HG02852 (cell line): Measurements from ENCODE around the gene SLAMF9.

ENCODE experiments used
- ATAC-seq: cut with Tn5 transposase; IDR thresholded peaks from one replicate; pipeline ENCODE4 v1.9.1; 2021; ENCODE audit warnings: mild to moderate bottlenecking, moderate library complexity; ENCODE audit not compliant: unreplicated experiment

Gene SLAMF9

GRCh38 chr1:159935305-159935704 is 18.7 kb downstream of the SLAMF9 start:
- no peak for ATAC-seq

- no peak for ATAC-seq
Observed at GRCh38 chr1:159934136-159935039, 19.6 kb downstream of the SLAMF9 start.

GRCh38 chr1:159933347-159933746 is 20.7 kb downstream of the SLAMF9 start:
- no peak for ATAC-seq

GRCh38 chr1:159932296-159933285 is 21.4 kb downstream of the SLAMF9 start:
- no peak for ATAC-seq

- no peak for ATAC-seq
Observed at GRCh38 chr1:159931795-159932173, 22.3 kb downstream of the SLAMF9 start.

- no peak for ATAC-seq
Observed at GRCh38 chr1:159931101-159931794, 22.8 kb downstream of the SLAMF9 start.

- ATAC-seq: no peak
Observed at GRCh38 chr1:159930634-159931033, 23.4 kb downstream of the SLAMF9 start.

GRCh38 chr1:159930216-159930615 is 23.8 kb downstream of the SLAMF9 start:
- ATAC-seq: no peak

GRCh38 chr1:159929155-159930051 is 24.6 kb downstream of the SLAMF9 start:
- no peak for ATAC-seq

GRCh38 chr1:159928491-159929050 is 25.5 kb downstream of the SLAMF9 start:
- no peak for ATAC-seq

GRCh38 chr1:159927849-159928431 is 26.1 kb downstream of the SLAMF9 start:
- ATAC-seq: no peak

- no peak for ATAC-seq
Observed at GRCh38 chr1:159927211-159927848, 26.7 kb downstream of the SLAMF9 start.

- peak; percentile 1 for ATAC-seq
Observed at GRCh38 chr1:159925719-159926078, 28.3 kb downstream of the SLAMF9 start.

GRCh38 chr1:159924791-159925718 is 29.0 kb downstream of the SLAMF9 start, which contains the start of gene TAGLN2:
TSS of gene TAGLN2 (minus strand) at chr1:159925507. CDS start at chr1:159920509, 4,998 bp downstream.
- ATAC-seq: peak; percentile 60

- ATAC-seq: no peak
Observed at GRCh38 chr1:159924025-159924790, 29.8 kb downstream of the SLAMF9 start.

GRCh38 chr1:159923203-159924024 is 30.6 kb downstream of the SLAMF9 start:
- peak; percentile 27 for ATAC-seq
